GM04503 (cell line): ENCODE data around the gene DUS3L.
"Not testable (repeated sequence)": the region's sequence is repeated elsewhere in the genome, so short reads cannot be mapped to it uniquely, and the experiment has no call there.

Source experiments
- DNase-seq: peaks from one replicate; pipeline ENCODE4 v3.0.0-alpha.2; 2012; ENCODE audit warnings: low read depth

Gene DUS3L

DNA sequence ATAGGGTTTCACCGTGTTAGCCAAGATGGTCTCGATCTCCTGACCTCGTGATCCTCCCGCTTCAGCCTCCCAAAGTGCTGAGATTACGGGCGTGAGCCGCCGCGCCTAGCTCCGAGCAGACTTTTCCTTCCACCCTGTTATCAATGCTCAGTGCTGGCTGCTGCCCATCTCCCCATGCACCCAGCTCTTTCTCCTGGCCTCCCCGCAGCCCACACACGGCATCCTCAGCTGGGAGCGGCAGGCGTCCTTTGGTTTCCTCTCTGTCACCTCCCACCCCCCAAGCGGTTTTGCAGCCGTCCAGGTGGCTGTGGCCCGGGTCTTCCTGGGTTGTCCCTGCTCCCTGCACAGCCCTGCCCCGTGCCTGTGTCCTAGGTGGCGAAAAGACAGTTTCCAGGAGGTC lies 18.5 kb downstream of the DUS3L start:
- no peak for DNase-seq

DNA sequence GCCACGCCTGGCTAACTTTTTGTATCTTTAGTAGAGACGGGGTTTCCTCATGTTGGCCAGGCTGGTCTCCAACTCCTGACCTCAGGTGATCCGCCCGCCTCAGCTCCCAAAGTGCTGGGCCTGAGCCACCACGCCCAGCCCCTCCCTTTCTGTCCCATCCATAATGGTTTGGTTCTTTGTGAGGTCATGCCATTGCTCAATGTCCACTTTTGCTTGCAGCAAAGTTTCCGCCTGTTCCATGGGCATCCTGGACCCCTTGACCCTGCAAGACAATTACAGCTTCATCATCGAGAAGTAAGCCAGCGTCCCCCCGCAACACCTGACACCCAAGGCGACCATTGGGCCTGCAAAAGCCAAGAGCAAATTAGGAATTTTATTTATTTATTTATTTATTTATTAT lies 23.0 kb downstream of the DUS3L start:
- no peak for DNase-seq

DNA sequence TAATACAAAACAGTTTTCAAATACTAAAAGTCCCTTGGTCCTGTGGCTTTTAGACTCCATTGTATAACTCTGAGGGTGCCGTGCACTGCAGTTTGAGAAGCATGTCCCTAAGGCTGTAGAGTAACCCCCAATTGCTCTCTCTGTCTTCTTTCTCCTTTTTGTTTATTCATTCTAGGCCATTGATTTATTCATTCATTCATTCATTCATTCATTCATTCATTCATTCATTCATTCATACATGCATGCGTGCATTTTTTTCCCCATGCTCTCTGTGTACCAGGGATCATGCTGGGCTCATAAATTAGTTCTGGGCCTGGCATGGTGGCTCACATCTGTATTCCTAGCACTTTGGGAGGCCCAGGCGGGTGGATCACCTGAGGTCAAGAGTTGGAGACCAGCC lies 25.7 kb downstream of the DUS3L start:
- DNase-seq = no peak

DNA sequence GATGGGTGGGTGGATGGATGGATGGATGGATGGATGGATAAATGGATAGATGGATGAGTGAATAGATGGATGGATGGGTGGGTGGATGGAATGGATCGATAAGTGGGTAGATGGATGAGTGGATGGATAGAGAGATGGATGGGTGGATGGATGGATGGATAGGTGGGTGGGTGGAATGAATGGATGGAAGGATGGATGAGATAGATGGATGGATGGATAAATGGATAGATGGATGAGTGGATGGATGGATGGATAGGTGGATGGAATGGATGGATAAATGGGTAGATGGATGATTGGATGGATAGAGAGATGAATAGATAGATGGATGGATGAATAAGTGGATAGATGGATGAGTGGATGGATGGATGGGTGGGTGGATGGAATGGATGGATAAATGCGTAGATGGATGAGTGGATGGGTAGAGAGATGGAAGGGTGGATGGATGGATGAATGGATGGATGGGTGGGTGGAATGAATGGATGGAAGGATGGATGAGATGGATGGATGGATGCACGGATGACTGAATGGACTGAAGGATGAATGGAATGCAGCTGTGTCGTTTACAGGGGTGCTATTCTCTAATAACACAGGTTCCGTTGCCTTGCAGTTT lies 28.2 kb downstream of the DUS3L start:
- no peak for DNase-seq

- no peak for DNase-seq
These were observed 37.2 kb downstream of the DUS3L start for GRCh38 chr19:5753743-5754142.

DNA sequence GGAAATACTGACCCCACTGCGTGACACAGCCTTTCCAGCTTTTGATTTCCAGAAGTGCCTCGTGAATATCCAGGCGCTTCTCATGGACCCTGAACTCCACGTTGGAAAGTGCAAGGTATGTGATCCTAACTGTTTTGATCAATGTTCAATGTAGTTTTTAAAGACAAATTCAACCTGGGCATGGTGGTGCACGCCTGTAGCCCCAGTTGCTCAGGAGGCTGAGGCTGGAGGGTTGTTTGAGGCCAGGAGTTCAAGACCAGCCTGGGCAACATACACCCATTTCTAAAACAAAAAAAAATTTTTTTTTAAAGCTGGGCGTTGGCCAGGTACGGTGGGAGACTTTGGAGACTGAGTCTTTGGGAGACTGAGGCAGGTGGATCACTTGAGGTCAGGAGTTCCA lies 39.3 kb downstream of the DUS3L start:
- DNase-seq = no peak

- DNase-seq = no peak
These were observed 41.5 kb downstream of the DUS3L start for GRCh38 chr19:5749505-5749904.

DNA sequence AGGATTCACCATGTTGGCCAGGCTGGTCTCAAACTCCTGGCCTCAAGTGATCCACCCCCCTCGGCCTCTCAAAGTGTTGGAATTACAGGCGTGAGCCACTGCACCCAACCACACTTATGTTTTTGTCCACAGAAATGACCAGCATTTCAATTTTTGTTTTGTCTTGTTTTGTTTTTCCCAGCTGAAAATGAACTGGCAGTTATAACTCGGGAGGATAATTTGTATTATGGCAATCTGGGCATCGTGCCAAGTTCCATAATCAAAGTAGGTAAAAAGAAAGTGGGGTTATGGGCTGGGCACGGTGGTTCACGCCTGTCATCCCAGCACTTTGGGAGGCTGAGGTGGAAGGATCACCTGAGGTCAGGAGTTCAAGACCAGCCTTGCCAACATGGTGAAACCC lies 42.0 kb downstream of the DUS3L start:
- DNase-seq = not testable (repeated sequence)

- not testable (repeated sequence) for DNase-seq
These were observed 46.0 kb downstream of the DUS3L start for GRCh38 chr19:5744999-5745398.

DNA sequence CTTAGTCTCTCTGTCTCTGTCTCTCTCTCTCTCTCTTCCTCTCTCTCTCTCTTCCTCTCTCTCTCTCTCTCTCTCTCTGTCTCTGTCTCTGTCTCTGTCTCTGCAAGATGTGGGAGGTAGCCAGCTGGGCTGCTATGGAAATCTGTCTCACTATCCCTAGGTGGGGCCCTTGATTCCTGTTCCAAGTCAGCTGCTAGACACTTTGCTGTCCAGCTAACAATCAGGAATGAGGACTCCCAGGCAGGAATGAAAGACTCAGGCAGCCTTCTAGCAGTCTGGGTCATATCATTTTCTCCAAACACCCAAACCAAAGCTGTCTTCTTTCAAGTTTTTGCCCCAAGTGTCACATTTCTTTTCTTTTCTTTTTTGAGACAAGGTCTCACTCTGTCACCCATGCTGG lies 47.3 kb downstream of the DUS3L start:
- peak; percentile 0 for DNase-seq

GRCh38 chr19:5742051-5742450 lies 48.9 kb downstream of the DUS3L start:
- no peak for DNase-seq

- no peak for DNase-seq
These were observed 52.5 kb downstream of the DUS3L start for GRCh38 chr19:5738423-5738822.
